Skin of body (tissue), 2 donors: ENCODE results near the gene PRR12. TPM values are rescaled to one million over a fixed set of nuclear protein-coding genes. Genes with fewer than 3 reads are reported as not detected.

Experiments used
- DNase-seq: peaks from one replicate; lab custom pipeline; 2025; lab: John Stamatoyannopoulos, UW
- total RNA-seq: library from RNA; depleted of rRNA; stranded (reverse); fragments of >200 nt; gene quantifications from one replicate; pipeline ENCODE4 v1.2.3, GENCODE V29; 2014

Gene PRR12, protein sequence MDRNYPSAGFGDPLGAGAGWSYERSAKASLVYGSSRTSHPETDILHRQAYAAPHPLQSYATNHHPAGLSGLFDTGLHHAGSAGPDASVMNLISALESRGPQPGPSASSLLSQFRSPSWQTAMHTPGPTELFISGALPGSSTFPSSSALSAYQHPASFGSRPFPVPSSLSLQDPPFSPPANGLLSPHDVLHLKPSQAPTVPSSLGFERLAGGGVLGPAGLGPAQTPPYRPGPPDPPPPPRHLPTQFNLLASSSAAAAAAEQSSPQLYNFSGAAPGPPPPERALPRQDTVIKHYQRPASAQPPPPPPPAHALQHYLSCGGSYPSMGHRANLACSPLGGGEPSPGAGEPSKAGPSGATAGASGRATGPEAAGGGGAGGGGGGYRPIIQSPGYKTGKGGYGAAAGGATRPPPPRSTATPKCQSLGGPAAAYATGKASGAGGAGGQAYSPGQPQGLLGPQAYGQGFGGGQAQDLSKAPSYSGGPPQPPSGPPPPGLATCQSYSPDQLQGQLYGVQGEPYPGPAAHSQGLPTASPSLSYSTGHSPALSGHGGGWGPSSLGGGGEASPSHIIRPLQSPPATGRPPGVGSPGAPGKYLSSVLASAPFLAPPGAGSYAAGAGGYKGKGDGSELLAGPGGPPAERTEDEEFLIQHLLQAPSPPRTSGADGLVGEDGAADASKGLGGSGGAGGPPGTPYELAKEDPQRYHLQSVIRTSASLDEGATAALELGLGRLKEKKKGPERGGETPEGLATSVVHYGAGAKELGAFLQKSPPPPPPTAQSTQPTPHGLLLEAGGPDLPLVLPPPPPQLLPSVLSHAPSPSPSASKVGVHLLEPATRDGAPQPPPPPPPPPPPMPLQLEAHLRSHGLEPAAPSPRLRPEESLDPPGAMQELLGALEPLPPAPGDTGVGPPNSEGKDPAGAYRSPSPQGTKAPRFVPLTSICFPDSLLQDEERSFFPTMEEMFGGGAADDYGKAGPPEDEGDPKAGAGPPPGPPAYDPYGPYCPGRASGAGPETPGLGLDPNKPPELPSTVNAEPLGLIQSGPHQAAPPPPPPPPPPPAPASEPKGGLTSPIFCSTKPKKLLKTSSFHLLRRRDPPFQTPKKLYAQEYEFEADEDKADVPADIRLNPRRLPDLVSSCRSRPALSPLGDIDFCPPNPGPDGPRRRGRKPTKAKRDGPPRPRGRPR (N-terminal part only)
- total RNA-seq = 6.9 TPM

DNA sequence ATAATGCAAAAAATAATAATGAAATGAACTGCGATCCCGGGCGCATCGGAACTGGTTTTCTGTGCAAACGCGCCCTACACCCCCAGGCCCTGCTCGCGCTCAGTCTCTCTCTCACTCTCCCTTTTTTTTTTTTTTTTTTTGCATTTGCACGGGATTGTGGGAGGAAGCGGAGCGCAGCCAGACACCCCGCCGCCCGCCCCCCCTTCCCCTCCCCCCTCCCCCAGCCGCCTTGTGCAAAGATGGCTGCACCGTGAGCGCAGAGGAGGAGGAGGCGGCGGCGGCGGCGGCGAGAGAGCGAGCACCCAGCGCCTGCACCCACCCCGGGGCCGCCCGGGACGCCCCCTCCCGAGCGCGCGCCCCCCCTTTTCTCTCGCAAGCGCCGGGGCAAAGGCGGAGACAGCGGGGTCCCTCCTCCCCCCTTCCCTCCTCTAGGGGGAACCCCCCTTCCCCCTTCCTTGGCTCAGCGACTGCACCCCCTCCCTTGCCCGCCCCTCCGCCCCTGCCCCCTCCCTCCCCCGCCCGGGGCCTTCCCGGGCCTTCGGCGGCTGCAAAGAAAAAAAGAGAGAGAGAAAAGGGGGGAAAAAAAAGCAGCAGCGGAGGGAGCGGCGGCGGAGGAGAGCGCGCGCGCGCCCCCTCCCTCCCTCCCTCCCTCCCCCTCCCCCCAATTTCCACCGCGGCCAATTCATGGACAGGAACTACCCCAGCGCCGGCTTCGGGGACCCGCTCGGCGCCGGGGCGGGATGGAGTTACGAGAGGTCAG lies at the start of gene PRR12:
Gene PRR12, plus strand, starts transcription at position 212 of the 760 bp plus-strand sequence. Its CDS starts 473 bp downstream, at position 685.
- peak; percentile 63 for DNase-seq

DNA sequence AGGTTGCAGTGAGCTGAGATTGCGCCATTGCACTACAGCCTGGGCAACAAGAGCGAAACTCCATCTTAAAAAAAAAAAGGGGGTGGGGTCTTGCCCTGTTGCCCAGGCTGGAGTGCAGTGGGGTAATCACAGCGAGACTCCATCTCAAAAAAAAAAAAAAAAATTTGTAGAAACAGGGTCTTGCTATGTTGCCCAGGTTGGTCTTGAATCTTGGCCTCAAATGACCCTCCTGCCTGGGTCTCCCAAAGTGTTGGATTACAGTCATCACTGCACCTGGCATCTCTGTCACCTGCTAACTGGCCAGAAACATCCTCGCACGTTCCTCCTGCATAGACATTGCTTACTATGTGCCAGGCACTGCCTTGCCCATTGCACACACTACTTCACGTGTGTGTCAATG lies 49.1 kb upstream of the PRR12 start:
- DNase-seq = no peak

DNA sequence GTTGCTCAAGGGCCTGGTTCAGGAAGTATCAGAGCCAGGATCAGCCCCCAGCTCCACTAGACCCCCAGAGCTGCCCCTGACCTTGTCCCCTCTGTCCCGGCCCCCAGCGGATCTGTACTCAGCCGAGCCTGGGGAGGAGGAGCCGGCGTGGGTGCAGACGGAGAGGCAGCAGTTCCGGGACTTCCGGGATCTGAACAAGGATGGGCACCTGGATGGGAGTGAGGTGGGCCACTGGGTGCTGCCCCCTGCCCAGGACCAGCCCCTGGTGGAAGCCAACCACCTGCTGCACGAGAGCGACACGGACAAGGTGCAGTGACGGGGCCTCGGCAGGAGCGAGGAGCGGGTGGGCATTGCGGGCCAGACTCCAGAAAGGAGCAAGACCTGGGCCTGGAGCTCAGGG lies 48.5 kb upstream of the PRR12 start:
- no peak for DNase-seq

DNA sequence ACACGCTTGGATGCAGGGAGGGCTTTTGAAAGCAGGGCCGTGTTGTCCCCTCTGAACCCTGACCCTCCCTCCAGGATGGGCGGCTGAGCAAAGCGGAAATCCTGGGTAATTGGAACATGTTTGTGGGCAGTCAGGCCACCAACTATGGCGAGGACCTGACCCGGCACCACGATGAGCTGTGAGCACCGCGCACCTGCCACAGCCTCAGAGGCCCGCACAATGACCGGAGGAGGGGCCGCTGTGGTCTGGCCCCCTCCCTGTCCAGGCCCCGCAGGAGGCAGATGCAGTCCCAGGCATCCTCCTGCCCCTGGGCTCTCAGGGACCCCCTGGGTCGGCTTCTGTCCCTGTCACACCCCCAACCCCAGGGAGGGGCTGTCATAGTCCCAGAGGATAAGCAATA lies 48.0 kb upstream of the PRR12 start:
- DNase-seq = no peak

DNA sequence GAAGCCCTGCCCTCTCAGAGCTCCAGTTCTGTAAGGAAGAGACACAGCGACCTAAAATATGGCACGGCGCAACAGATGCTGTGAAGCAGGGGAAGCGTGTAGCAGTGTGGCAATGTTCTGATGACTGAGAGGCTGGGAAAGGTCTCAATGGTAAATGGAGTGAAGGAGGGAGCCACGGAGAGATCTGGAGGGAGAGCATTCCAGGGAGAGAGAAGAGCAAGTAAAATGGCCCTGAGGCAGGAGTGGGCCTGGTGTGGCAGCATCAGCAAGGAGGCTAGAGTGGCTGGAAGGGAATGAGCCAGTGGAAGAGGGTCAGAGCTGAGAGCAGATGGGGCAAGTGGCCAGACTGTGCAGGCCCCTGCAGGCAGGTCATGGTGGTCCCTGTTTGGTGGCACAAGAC lies 46.8 kb upstream of the PRR12 start:
- no peak for DNase-seq

DNA sequence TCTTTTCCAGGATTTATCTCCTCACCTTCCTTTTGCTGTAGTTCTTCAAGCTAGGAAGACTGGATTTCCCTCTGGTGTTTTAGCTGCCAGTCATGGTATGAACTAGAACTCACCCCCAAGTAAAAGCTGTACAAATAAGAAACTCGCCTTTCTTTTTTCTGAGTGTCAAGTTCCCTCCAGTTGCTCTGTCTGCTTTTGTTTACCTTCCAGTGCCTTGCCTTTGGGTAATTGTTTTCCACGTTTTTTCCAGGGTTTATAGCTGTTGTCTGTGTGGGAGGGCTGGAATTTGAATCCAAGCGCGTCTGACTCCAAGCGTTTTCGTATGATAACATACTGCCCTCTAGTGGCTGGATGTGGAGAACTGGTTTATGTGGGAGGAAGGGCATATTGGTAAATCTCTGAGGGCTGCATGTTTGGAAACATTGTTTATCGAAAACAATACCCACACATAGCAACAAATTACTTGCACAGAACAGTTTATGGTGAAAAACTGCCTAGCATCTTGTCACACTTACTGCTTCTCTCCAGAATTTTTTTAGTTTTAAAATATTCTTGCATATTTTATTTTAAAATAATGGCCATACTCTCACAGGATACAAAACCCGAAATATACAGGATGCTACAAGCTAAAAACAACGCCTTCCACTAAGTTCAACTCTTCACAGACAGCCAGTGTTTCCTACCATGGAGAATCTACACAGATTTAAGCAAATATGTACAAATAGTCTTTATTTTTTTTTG lies 44.0 kb upstream of the PRR12 start:
- DNase-seq = peak; percentile 96

DNA sequence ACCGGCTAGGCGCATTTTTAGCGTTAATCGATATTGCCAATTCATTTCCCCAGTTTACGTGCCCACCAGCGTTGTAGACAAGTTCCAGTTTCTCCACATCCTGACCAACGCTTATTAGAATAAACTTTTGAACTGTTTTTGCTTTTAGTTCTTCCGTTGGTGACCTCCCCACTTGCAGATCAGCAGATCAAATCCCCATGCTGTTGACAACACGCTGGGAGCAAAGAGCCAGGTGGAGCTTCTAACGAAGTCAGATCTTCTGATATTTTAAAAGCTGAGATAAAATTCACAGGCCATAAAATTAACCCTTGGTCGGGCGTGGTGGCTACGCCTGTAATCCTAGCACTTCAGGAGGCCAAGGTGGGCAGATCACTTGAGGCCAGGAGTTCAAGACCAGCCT lies 41.9 kb upstream of the PRR12 start:
- DNase-seq = no peak

DNA sequence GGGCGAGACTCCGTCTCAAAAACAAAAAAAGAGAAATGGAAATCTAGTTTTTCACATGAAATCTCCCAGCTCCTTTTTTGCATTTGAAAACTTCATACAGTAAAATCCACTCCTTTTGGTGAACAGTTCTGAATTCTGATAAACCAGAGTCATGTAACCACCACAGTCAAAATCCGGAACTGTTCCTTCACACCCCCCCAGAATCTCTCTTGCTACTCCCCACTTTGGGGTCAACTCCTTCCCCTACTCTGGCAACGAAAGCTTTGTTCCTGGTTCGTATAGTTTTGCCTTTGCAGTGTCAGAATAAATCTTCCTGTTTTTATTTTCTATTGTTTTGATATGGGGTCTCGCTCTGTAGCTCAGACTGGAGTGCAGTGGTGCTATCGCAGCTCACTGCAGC lies 39.5 kb upstream of the PRR12 start:
- no peak for DNase-seq

DNA sequence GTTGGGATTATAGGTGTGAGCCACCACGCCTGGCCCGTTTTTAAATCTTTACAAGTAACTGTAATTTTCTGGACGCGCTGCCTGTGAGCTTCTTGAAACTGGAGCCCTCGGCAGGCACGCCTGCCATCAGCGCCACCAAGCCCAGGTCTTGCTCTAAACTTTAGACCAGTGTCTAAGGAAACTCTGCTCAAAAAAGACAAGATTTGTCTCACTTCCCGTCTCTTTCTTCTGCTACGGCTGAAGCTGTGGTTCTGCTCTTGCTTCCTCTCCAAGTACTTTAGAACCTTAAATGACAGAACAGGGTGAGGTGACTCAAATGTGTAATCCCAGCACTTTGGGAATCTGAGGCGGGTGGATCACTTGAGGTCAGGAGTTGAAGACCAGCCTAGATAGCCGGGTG lies 38.2 kb upstream of the PRR12 start:
- DNase-seq = no peak

DNA sequence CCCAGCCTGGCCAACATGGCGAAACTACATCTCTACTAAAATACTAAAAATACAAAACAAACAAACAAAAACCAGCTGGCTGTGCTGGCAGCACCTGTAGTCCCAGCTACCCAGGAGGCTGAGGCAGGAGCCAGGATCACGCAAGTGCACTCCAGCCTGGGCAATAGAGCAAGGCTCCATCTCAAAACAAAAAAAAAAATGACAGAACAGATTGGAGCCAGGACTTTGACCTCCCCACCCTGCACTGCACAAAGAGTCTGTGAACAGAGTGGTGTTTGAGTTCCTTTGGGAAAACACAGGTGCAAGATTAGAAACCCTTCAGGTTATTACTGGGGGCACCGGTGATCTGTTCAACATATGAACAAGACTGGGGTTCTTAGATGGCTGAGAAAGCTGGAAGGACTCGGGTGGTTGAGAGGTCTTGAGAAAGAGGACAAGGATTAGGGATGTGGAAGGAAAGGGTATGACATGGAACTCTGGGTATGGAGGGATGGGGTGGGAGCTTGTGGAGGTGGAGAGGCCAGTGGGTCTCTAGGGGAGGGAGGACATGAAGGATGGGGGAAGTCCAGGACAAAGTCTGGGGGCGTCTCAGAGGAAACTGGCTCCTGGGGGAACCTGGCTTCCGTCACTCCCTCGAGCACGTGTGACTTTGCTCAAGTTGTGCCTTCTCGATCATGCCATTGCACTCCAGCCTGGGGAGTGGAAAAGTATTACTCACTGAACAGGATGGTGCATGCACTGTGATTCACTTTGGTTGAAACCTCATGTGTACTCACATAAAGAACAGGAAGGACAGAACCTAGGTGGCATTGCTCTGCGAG lies 37.3 kb upstream of the PRR12 start:
- no peak for DNase-seq

DNA sequence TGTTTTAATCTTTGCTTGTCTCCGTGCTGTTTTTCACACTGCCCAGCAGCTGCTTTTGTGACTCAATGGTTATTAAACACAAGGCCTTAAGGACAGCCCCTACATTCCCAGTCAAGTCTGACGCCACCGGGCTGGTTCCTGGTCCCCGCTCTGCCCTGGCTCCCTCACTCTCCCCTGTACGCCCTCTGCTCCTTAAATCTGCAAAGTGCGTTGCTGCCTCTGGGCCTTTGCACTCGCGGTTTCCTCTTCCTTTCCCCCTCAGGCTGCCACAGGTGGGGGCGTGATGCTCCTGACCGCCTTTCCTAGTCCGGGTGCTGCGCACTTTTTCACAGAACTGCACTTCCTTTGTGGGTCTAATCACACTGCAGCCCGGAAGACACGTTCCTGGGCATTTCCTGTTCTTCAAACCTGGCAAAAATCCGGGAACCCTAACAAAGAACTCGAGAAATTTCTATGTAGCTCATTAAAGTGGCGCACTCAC lies 36.2 kb upstream of the PRR12 start:
- DNase-seq = no peak

DNA sequence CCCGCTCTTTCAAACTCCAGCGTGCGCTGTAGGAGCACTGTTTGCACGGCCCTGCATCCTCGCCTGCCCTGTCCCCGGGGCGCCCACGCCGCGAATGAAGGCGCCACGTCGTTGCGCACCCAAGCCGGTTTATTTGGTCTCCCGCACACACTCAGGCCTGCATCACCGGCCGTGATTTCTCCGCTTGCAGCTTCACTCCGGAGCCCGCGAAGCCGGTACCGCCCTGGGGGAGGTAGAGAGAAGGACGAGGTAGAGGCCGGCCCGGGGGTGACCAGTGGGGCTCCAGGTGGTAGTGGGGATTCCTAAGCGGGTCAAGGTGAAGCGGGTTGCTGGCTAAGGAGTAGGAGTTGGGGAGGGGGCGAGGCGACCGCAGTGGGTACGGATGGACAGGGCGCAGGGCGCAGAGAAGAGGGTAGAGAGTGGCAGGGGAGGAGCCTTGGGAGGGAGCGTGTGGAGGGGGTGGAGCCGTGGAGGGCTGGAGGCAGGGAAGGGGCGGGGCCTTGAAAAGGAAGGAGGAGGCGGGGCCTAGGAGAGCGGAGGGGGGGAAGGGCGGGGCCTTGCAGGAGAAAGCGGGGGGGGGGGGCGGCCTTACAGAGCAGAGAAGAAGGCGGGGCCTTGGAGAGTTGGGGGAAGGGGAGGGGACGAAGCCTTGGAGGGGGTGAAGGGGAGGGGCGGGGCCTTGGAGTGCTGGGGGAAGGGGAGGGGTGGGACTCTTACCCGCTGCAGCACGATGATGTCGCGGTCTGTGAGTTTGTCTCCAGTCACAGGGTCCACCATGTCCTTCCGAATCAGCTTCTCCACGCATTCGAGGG lies 35.2 kb upstream of the PRR12 start:
- peak; percentile 34 for DNase-seq

DNA sequence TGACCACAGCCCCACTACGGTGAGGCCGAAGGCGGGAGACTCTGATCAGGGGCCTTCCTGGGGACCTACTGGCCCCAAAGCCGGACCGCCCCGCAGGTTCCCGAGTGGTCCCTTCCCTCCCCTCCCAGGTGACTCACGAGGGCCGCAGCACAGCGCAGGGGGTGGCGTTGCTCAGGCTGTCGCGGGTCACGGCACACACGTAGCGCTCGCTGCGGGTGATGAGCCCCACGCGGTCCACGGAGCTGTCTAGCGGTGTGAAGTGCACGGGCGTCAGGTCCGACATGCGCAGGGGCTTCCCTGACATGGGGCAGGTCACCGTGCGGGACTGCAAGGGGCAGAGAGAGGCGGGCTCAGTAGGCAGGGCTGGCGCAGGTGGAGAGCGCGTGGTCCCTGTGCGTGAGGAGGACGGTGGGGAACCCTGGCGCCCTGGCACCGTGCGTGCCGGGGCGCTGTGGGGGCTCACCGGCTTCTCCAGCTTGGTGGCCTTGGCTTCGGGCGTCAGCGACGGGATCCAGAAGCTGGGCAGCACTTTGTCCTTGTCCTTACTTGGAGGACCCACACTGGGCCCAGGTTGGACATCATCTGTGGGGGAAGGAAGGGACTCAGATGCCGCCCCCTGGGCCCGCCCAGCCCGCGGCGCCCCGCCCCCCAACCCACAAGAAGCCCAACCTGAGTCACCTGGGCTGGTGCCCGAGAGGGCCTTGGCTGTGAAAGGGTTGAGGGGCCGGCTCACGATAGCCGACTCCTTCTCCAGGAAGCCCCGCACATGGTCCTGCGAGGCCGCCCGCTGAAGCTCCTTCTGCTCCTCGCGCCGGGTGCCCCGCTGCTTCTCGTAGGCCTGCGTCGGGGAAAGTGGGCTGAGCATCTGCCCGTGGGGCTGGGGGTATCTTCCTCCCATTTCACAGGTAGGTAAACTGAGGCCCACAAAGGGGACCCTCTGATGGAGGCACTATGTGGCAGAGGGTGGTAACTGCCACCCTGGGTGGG lies 34.3 kb upstream of the PRR12 start:
- no peak for DNase-seq

DNA sequence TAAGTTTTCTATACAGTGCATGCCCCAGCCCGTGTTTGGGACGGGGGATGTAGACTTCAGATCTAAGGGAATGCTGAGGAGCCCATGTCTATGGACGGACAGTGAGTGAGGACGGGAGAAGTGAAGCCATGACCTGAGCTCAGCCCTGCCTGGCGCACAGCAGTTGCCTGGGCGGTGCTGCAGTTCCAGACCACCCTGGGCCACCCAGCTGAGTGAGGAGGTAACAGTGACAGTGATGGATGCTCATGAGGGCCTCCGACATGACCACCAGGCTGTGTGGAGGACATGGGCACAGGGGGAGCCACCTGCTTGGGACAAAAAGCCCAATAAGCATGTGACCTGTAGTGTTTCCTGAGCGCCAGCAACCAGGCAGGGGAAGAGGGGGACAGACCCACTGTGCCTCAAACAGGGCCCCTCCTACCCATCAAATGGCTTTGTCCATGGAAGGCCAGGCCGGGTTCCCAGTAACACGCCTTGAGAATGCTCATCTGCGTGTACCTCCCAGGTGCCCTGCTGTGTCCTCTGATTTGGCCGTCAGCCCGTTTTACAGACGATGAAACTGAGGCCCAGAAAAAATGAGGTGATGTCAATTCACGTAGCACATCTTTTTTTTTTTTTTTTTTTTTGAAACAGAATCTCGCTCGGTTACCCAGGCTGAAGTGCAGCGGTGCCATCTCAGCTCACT lies 33.2 kb upstream of the PRR12 start:
- no peak for DNase-seq

DNA sequence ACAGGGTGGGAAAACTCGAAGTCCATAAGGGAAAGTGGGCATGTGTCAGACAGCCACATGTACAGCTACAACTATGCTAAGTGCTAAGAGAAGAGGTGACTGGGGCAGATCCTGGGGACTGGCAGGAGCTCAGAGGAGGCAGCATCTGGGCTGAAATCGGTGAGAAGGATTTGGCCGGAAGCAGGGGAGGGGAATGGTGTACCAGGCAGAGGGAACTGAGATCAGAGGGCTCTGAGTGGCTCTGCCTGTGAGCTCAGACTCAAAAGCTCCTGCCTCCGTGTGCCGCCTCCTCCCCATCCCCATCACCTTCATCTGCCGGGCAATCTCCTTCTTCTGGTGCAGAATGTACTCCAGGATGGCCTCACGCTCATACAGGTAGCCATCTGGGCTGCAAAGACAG lies 32.4 kb upstream of the PRR12 start:
- DNase-seq = no peak

DNA sequence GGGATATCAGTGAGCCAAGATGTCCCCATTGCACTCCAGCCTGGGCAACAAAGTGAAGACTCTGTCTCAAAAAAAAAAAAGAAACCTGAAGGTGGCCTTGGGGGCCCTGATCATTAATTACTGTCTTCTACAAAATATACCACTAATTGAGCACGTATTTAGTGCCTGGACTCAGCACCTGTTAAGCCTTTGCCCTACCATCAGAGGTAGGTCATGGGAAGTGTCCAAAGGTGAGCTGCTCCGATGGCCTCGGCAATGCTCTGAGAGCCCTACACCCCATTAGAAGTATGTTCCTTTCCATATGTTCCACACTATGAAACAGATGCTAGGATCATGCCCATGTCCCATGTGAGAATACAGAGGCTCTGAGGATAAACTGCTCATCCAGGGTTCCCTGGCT lies 31.5 kb upstream of the PRR12 start:
- DNase-seq = no peak

DNA sequence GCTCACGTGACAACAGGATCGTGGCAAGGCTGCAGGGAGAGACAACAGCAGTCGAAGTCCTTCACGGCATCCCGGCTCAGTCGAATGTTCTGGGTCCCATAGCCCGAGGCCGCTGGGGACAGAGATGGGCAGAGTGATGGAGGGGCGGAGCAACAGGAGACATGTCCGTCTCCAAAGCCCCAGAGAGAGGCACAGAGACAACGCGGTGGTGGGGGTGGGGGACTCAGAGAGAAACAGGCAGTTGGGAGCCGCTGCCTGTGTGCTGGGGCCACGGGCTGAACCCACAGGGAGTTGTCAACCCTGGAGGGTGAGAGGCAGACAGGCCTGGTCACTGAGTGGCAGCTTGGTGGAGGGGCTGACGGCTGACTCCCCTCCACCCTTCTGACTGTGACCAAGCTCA lies 31.1 kb upstream of the PRR12 start:
- DNase-seq = no peak
